HCT116 (cell line): ENCODE results near the gene RAP1B. TPM values are rescaled to one million over a fixed set of nuclear protein-coding genes. Genes with fewer than 3 reads are reported as not detected.

ENCODE experiments used
- ATAC-seq: fragments of 200-7000 bp; cut with Tn5 transposase; 2 replicates; pipeline ENCODE4 v1.9.1; 2020; ENCODE audit warnings: mild to moderate bottlenecking, moderate library complexity
- BruUV-seq: library from RNA; stranded (reverse); fragments of 400-500 nt; replicated peaks from 2 replicates; lab custom pipeline; 2021; lab: Mats Ljungman, UMichigan
- CTCF ChIA-PET: fragments of 300-600 bp; sonication (Branson Sonifier 250); formaldehyde crosslinking; loops from one replicate; lab custom pipeline; 2021; ENCODE audit warnings: antibody characterized with exemption; lab: Charles Lee
- POLR2A ChIA-PET: fragments of 300-600, 350-600 bp; sonication (Branson Sonifier 250); formaldehyde crosslinking; loops from one replicate; lab custom pipeline; 2021; ENCODE audit warnings: antibody characterized with exemption; lab: Charles Lee
- RAD21 ChIA-PET, 2 experiments: fragments of 300-600 bp; sonication (Branson Sonifier 250); formaldehyde crosslinking; loops; one replicate each; lab custom pipeline; 2023; ENCODE audit warnings: low total read pairs in 2 of 2; ENCODE audit not compliant: uncharacterized antibody in 2 of 2, unreplicated experiment in 2 of 2, low non-redundant PET in 1 of 2; lab: Charles Lee
- DNase-seq: peaks from one replicate; pipeline ENCODE4 v3.0.0-alpha.2; 2010; ENCODE audit warnings: low read depth, low spot score
- H2AFZ ChIP-seq: fragments of 200-600 bp; shearing (Covaris generic), sonication (generic); 2 replicates; pipeline ENCODE4 v1.6.1; 2017; ENCODE audit warnings: low read depth, mixed run types, mixed read lengths, antibody characterized with exemption, low read length; ENCODE audit not compliant: poor library complexity, severe bottlenecking
- H3K27ac ChIP-seq: 2 replicates; pipeline ENCODE4 v1.5.1; 2012; ENCODE audit warnings: low read depth, low read length
- H3K27me3 ChIP-seq: fragments of 200-600 bp; sonication (generic); 2 replicates; pipeline ENCODE4 v1.6.1; 2016; ENCODE audit warnings: mixed run types, low read length, mixed read lengths; ENCODE audit not compliant: insufficient read depth
- H3K36me3 ChIP-seq, 2 experiments: fragments of 200-500 bp in 1 of 2; fragments of 200-600 bp in 1 of 2; sonication (Bioruptor generic) in 1 of 2; sonication (generic) in 1 of 2; 2 replicates each; pipeline versions ENCODE4 v1.5.1 to v1.6.1; 2014 to 2016; ENCODE audit warnings: low read length in 2 of 2, inconsistent platforms in 1 of 2, mixed read lengths in 1 of 2, mixed run types in 1 of 2; ENCODE audit not compliant: insufficient read depth in 2 of 2, control insufficient read depth in 1 of 2
- H3K4me1 ChIP-seq, 2 experiments: fragments of 200-600 bp in 1 of 2; sonication (generic) in 1 of 2; 2 replicates each; pipeline versions ENCODE4 v1.5.1 to v1.6.1; 2012 to 2017; ENCODE audit warnings: low read length in 2 of 2, inconsistent platforms in 1 of 2, mild to moderate bottlenecking in 1 of 2, mixed read lengths in 1 of 2, mixed run types in 1 of 2, moderate library complexity in 1 of 2; ENCODE audit not compliant: insufficient read depth in 2 of 2, control insufficient read depth in 1 of 2
- H3K4me2 ChIP-seq: fragments of 200-600 bp; sonication (generic); 2 replicates; pipeline ENCODE4 v1.6.1; 2017; ENCODE audit warnings: mixed run types, low read length, mixed read lengths
- H3K4me3 ChIP-seq, 2 experiments: fragments of 200-600 bp in 1 of 2; sonication (generic) in 1 of 2; replicated peaks in 1 of 2; 2 replicates each; pipeline ENCODE4 v1.5.1; 2011 to 2016; ENCODE audit warnings: low read length in 2 of 2, control low read depth in 1 of 2, low read depth in 1 of 2, mild to moderate bottlenecking in 1 of 2, mixed read lengths in 1 of 2, mixed run types in 1 of 2
- H3K79me2 ChIP-seq: fragments of 200-600 bp; sonication (generic); 2 replicates; pipeline ENCODE4 v1.6.1; 2017; ENCODE audit warnings: mild to moderate bottlenecking, mixed run types, low read length, moderate library complexity, mixed read lengths; ENCODE audit not compliant: insufficient read depth
- H3K9ac ChIP-seq: fragments of 200-600 bp; sonication (generic); 2 replicates; pipeline ENCODE4 v1.6.1; 2016; ENCODE audit warnings: low read length, mixed read lengths
- H3K9me2 ChIP-seq: fragments of 200-600 bp; sonication (generic), shearing (Covaris generic); 2 replicates; pipeline ENCODE4 v1.6.1; 2017; ENCODE audit warnings: mixed run types, mild to moderate bottlenecking, moderate library complexity; ENCODE audit not compliant: insufficient read depth
- H3K9me3 ChIP-seq, 2 experiments: fragments of 200-500 bp in 1 of 2; fragments of 200-600 bp in 1 of 2; sonication (Bioruptor generic) in 1 of 2; sonication (generic) in 1 of 2; 2 replicates each; pipeline ENCODE4 v1.6.1; 2014 to 2017; ENCODE audit warnings: low read length in 2 of 2, mixed read lengths in 2 of 2, inconsistent platforms in 1 of 2, low read depth in 1 of 2, mild to moderate bottlenecking in 1 of 2, mixed run types in 1 of 2, moderate library complexity in 1 of 2; ENCODE audit not compliant: control insufficient read depth in 1 of 2, insufficient read depth in 1 of 2
- H4K20me1 ChIP-seq: fragments of 200-600 bp; sonication (generic), shearing (Covaris generic); 2 replicates; pipeline ENCODE4 v1.6.1; 2017; ENCODE audit warnings: mixed run types, mild to moderate bottlenecking, moderate library complexity; ENCODE audit not compliant: insufficient read depth
- ATF3 ChIP-seq: IDR thresholded peaks from 2 replicates; pipeline ENCODE4 v1.6.1; 2012
- CBX3 ChIP-seq: IDR thresholded peaks from 2 replicates; pipeline ENCODE4 v1.6.1; 2012; ENCODE audit warnings: low read depth
- CEBPB ChIP-seq: IDR thresholded peaks from 2 replicates; pipeline ENCODE4 v1.6.1; 2012; ENCODE audit warnings: low read depth
- CTCF ChIP-seq, 3 experiments: fragments of 200-600 bp in 1 of 3; sonication (generic) in 1 of 3; IDR thresholded peaks in 2 of 3; conservative IDR thresholded peaks in 1 of 3; 2 replicates each; pipeline ENCODE4 v1.5.1; 2012 to 2017; ENCODE audit warnings: low read depth in 2 of 3, low read length in 2 of 3, antibody characterized with exemption in 1 of 3, borderline replicate concordance in 1 of 3, control low read depth in 1 of 3, mild to moderate bottlenecking in 1 of 3, mixed read lengths in 1 of 3, mixed run types in 1 of 3, moderate library complexity in 1 of 3; ENCODE audit not compliant: insufficient read depth in 1 of 3
- EGR1 ChIP-seq: IDR thresholded peaks from 2 replicates; pipeline ENCODE4 v1.6.1; 2012; ENCODE audit warnings: low read depth
- EZH2 ChIP-seq: fragments of 200-600 bp; sonication (generic); IDR thresholded peaks from 2 replicates; pipeline ENCODE4 v1.6.1; 2017; ENCODE audit warnings: antibody characterized with exemption, mixed run types
- EZH2phosphoT487 ChIP-seq: fragments of 200-600 bp; IDR thresholded peaks from 2 replicates; pipeline ENCODE4 v1.6.1; 2018; ENCODE audit warnings: antibody characterized with exemption, borderline replicate concordance
- FOSL1 ChIP-seq: IDR thresholded peaks from 2 replicates; pipeline ENCODE4 v1.6.1; 2012; ENCODE audit warnings: low read depth
- POLR2A ChIP-seq: IDR thresholded peaks from 2 replicates; pipeline ENCODE4 v1.7.0; 2011; ENCODE audit warnings: borderline replicate concordance; ENCODE audit not compliant: insufficient read depth, insufficient read length; ENCODE audit errors: extremely low read depth
- POLR2AphosphoS5 ChIP-seq: IDR thresholded peaks from 2 replicates; pipeline ENCODE4 v1.6.1; 2011; ENCODE audit warnings: mild to moderate bottlenecking, low read depth, low read length, moderate library complexity
- SIN3A ChIP-seq: IDR thresholded peaks from 2 replicates; pipeline ENCODE4 v1.6.1; 2012; ENCODE audit warnings: low read depth
- SP1 ChIP-seq: IDR thresholded peaks from 2 replicates; pipeline ENCODE4 v1.6.1; 2012; ENCODE audit warnings: low read depth
- TCF7L2 ChIP-seq: IDR thresholded peaks from 2 replicates; pipeline ENCODE4 v1.7.0; 2011; ENCODE audit warnings: borderline replicate concordance, inconsistent platforms; ENCODE audit not compliant: insufficient read depth, insufficient read length; ENCODE audit errors: extremely low read depth
- YY1 ChIP-seq: IDR thresholded peaks from 2 replicates; pipeline ENCODE4 v1.6.1; 2011; ENCODE audit warnings: low read length, low read depth, moderate library complexity, mild to moderate bottlenecking; ENCODE audit not compliant: insufficient replicate concordance; ENCODE audit errors: extremely low read depth
- ZBTB33 ChIP-seq: IDR thresholded peaks from 2 replicates; pipeline ENCODE4 v1.6.1; 2011; ENCODE audit warnings: mild to moderate bottlenecking, low read length, moderate library complexity; ENCODE audit not compliant: insufficient replicate concordance; ENCODE audit errors: extremely low read depth
- ZFX ChIP-seq: fragments of 450-650 bp; IDR thresholded peaks from 2 replicates; pipeline ENCODE4 v1.6.1; 2017
- ZNF274 ChIP-seq: fragments of 200-500 bp; sonication (Bioruptor generic); IDR thresholded peaks from 2 replicates; pipeline ENCODE4 v1.6.1; 2014; ENCODE audit warnings: mild to moderate bottlenecking, low read depth, low read length, inconsistent platforms
- intact Hi-C: fragments of 100-400 bp; cut with micrococcal nuclease; formaldehyde crosslinking; loops from 2 replicates; pipeline ENCODE4 v1.10.0; 2022
- total RNA-seq: library from RNA; stranded (reverse); gene quantifications from one replicate; pipeline ENCODE4 v1.2.1, GENCODE V29; 2021; ENCODE audit not compliant: unreplicated experiment
- TF ChIP-seq, protein P1 (sequence below): IDR thresholded peaks from 2 replicates; pipeline ENCODE4 v1.6.1; 2012; ENCODE audit warnings: low read depth
- TF ChIP-seq, protein P2 (sequence below): IDR thresholded peaks from 2 replicates; pipeline ENCODE4 v1.6.1; 2012

Gene RAP1B
- total RNA-seq, 1 experiment from 2014 or later = 79.2 TPM

GRCh38 chr12:68619541-68619940 lies 8.8 kb downstream of the RAP1B start:
- Histone ChIP-seq H3K9me3 (no peaks in the 10 kb centered on the region), H3K36me3 (no peaks in the 10 kb centered on the region), H3K4me1 (peaks cover 0 to 6% of the 10 kb centered on the region in 2 experiments; a peak in 2 of 4 replicates)
- intact Hi-C loops = loop anchor here (10.0 kb wide), 1 partner anchor 255 kb away; no protein-coding TSS in a partner anchor
- no peak for TF ChIP-seq ATF3
- no peak for TF ChIP-seq FOSL1
- no peak for TF ChIP-seq POLR2A
- TF ChIP-seq CTCF (IDR thresholded peaks at IDR 0.05 in 2 of 3, conservative IDR thresholded peaks at IDR 0.05 in 1 of 3; ENCODE audit: borderline replicate concordance in 1 of 3, insufficient read depth in 1 of 3, low read depth in 2 of 3, low read length in 2 of 3) = no peak
- TF ChIP-seq TCF7L2 = no peak
- TF ChIP-seq EZH2 = no peak
- TF ChIP-seq EZH2phosphoT487 = no peak
- no peak for TF ChIP-seq CBX3
- TF ChIP-seq SIN3A = no peak
- no peak for TF ChIP-seq SP1
- TF ChIP-seq, protein P1, sequence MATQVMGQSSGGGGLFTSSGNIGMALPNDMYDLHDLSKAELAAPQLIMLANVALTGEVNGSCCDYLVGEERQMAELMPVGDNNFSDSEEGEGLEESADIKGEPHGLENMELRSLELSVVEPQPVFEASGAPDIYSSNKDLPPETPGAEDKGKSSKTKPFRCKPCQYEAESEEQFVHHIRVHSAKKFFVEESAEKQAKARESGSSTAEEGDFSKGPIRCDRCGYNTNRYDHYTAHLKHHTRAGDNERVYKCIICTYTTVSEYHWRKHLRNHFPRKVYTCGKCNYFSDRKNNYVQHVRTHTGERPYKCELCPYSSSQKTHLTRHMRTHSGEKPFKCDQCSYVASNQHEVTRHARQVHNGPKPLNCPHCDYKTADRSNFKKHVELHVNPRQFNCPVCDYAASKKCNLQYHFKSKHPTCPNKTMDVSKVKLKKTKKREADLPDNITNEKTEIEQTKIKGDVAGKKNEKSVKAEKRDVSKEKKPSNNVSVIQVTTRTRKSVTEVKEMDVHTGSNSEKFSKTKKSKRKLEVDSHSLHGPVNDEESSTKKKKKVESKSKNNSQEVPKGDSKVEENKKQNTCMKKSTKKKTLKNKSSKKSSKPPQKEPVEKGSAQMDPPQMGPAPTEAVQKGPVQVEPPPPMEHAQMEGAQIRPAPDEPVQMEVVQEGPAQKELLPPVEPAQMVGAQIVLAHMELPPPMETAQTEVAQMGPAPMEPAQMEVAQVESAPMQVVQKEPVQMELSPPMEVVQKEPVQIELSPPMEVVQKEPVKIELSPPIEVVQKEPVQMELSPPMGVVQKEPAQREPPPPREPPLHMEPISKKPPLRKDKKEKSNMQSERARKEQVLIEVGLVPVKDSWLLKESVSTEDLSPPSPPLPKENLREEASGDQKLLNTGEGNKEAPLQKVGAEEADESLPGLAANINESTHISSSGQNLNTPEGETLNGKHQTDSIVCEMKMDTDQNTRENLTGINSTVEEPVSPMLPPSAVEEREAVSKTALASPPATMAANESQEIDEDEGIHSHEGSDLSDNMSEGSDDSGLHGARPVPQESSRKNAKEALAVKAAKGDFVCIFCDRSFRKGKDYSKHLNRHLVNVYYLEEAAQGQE = no peak
- TF ChIP-seq, protein P2, sequence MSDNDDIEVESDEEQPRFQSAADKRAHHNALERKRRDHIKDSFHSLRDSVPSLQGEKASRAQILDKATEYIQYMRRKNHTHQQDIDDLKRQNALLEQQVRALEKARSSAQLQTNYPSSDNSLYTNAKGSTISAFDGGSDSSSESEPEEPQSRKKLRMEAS = no peak
- TF ChIP-seq POLR2AphosphoS5 = no peak
- TF ChIP-seq EGR1 = no peak
- no peak for TF ChIP-seq YY1
- TF ChIP-seq ZBTB33 = no peak
- no peak for TF ChIP-seq CEBPB
- no peak for TF ChIP-seq ZNF274
- no peak for TF ChIP-seq ZFX
- TF ChIP-seq, all 23 proteins: peak for 0
- Histone ChIP-seq H2AFZ (no peak overlapping the region), H3K79me2 (peaks cover 100% of the 10 kb centered on the region), H3K4me3 (no peak overlapping the region), H3K27me3 (no peaks in the 10 kb centered on the region), H3K27ac (no peak overlapping the region), H3K9me2 (no peaks in the 10 kb centered on the region), H4K20me1 (peaks cover 24% of the 10 kb centered on the region; the same call in 1 of the 2 replicates), H3K4me2 (no peak overlapping the region), H3K9ac (no peak overlapping the region)
- ChIA-PET RAD21 (no interaction called here), POLR2A (no interaction called here), CTCF (interaction anchor here (0.6 kb wide), 1 partner anchor 168 kb away, joined by 3 read pairs; no protein-coding TSS in a partner anchor)
- ATAC-seq (no peak), DNase-seq (no peak)
- no TSS peak for BruUV-seq
